ENCODE data around the gene MTCL3.

The MTCL3 gene

GRCh38 chr6:127510876-127511275 lies 8.3 kb downstream of the MTCL3 start:
- DNase-seq (ENCODE audit: low read depth), result no peak
- TF ChIP-seq CTCF (IDR thresholded peaks at IDR 0.05; ENCODE audit: insufficient read depth, low read depth, low read length, missing control alignments), result no peak
- no peak overlapping the region for H3K4me3 ChIP-seq (ENCODE audit: low read depth, low read length)

GRCh38 chr6:127506894-127507293 lies 12.2 kb downstream of the MTCL3 start:
- DNase-seq (ENCODE audit: low read depth), result no peak
- TF ChIP-seq CTCF (IDR thresholded peaks at IDR 0.05; ENCODE audit: insufficient read depth, low read depth, low read length, missing control alignments), result no peak

GRCh38 chr6:127503022-127503421 lies 16.1 kb downstream of the MTCL3 start:
- no peak for DNase-seq (ENCODE audit: low read depth)
- TF ChIP-seq CTCF (IDR thresholded peaks at IDR 0.05; ENCODE audit: insufficient read depth, low read depth, low read length, missing control alignments), result no peak
- H3K4me3 ChIP-seq (ENCODE audit: low read depth, low read length), result no peak overlapping the region

More at GRCh38 chr6:127506894-127507293, 12.2 kb downstream of the MTCL3 start:
- no peak overlapping the region for H3K4me3 ChIP-seq (ENCODE audit: low read depth, low read length)

- no peak overlapping the region for H3K4me3 ChIP-seq (ENCODE audit: low read depth, low read length)
- TF ChIP-seq CTCF (IDR thresholded peaks at IDR 0.05; ENCODE audit: insufficient read depth, low read depth, low read length, missing control alignments), result no peak
- no peak for DNase-seq (ENCODE audit: low read depth)
Measured at GRCh38 chr6:127497410-127497809, 21.7 kb downstream of the MTCL3 start.

- no peak overlapping the region for H3K4me3 ChIP-seq (ENCODE audit: low read depth, low read length)
- no peak for TF ChIP-seq CTCF (IDR thresholded peaks at IDR 0.05; ENCODE audit: insufficient read depth, low read depth, low read length, missing control alignments)
- no peak for DNase-seq (ENCODE audit: low read depth)
Measured at GRCh38 chr6:127496471-127496870, 22.7 kb downstream of the MTCL3 start.

GRCh38 chr6:127494240-127494767 lies 24.8 kb downstream of the MTCL3 start:
- no peak for TF ChIP-seq CTCF (IDR thresholded peaks at IDR 0.05; ENCODE audit: insufficient read depth, low read depth, low read length, missing control alignments)

GRCh38 chr6:127489248-127489647 lies 29.9 kb downstream of the MTCL3 start:
- H3K4me3 ChIP-seq (ENCODE audit: low read depth, low read length), result no peak overlapping the region
- no peak for TF ChIP-seq CTCF (IDR thresholded peaks at IDR 0.05; ENCODE audit: insufficient read depth, low read depth, low read length, missing control alignments)
- DNase-seq (ENCODE audit: low read depth), result no peak

More at GRCh38 chr6:127494240-127494767, 24.8 kb downstream of the MTCL3 start:
- DNase-seq (ENCODE audit: low read depth), result no peak
- H3K4me3 ChIP-seq (ENCODE audit: low read depth, low read length), result no peak overlapping the region

Data from GM12865 (cell line).